GM12891 (cell line): ENCODE measurements around the gene FAM53A.

Experiments used
- PAX5 ChIP-seq: IDR thresholded peaks from 2 replicates; pipeline ENCODE4 v1.6.1; 2011; ENCODE audit warnings: low read length, moderate library complexity, mild to moderate bottlenecking; ENCODE audit not compliant: insufficient read depth, severe bottlenecking
- POLR2A ChIP-seq: IDR thresholded peaks from 2 replicates; pipeline ENCODE4 v1.6.1; 2011; ENCODE audit warnings: low read depth, low read length, control low read depth
- POLR2AphosphoS5 ChIP-seq: IDR thresholded peaks from 2 replicates; pipeline ENCODE4 v1.6.1; 2011; ENCODE audit warnings: low read depth, low read length, control low read depth
- POU2F2 ChIP-seq: IDR thresholded peaks from 2 replicates; pipeline ENCODE4 v1.6.1; 2011; ENCODE audit warnings: low read depth, mild to moderate bottlenecking, control low read depth, low read length, moderate library complexity
- SPI1 ChIP-seq: IDR thresholded peaks from 2 replicates; pipeline ENCODE4 v1.6.1; 2011; ENCODE audit warnings: low read depth, low read length, control low read depth
- TAF1 ChIP-seq: IDR thresholded peaks from 2 replicates; pipeline ENCODE4 v1.6.1; 2011; ENCODE audit warnings: low read depth, low read length, control low read depth

GRCh38 chr4:1596393-1596792, 87.7 kb downstream of the FAM53A start:
- TF ChIP-seq POLR2A (no peak), POLR2AphosphoS5 (no peak), TAF1 (no peak), POU2F2 (no peak), SPI1 (no peak), PAX5 (no peak)
